PC-9 (cell line): Measurements from ENCODE around the gene SNX14. TPM values are rescaled to one million over a fixed set of nuclear protein-coding genes. Genes with fewer than 3 reads are reported as not detected.
A peak's percentile ranks its signal among the peaks of the same experiment; 100 is the strongest.

Source experiments
- BruUV-seq: library from RNA; stranded (reverse); fragments of 400-500 nt; replicated peaks from 2 replicates; lab custom pipeline; 2021; lab: Mats Ljungman, UMichigan
- CTCF ChIA-PET: fragments of 300-600 bp; sonication (Branson Sonifier 250); formaldehyde crosslinking; loops from one replicate; lab custom pipeline; 2022; ENCODE audit warnings: antibody characterized with exemption; lab: Charles Lee
- POLR2A ChIA-PET: fragments of 300-600 bp; sonication (Branson Sonifier 250); formaldehyde crosslinking; loops from one replicate; lab custom pipeline; 2022; ENCODE audit warnings: antibody characterized with exemption; ENCODE audit not compliant: unreplicated experiment; lab: Charles Lee
- DNase-seq, 2 experiments: peaks; one replicate each; pipeline versions ENCODE4 v3.0.0 to v3.0.0-alpha.2; 2015 to 2022; ENCODE audit warnings: mixed read lengths in 1 of 2
- H2AFZ ChIP-seq: fragments of 200-600 bp; sonication (generic); 2 replicates; pipeline ENCODE4 v1.8.1; 2017; ENCODE audit warnings: antibody characterized with exemption
- H3F3A ChIP-seq: fragments of 200-600 bp; sonication (generic); 2 replicates; pipeline ENCODE4 v1.8.1; 2017; ENCODE audit warnings: antibody characterized with exemption, mild to moderate bottlenecking, low read depth; ENCODE audit not compliant: insufficient read depth
- H3K27ac ChIP-seq: fragments of 200-600 bp; sonication (generic); 2 replicates; pipeline ENCODE4 v1.6.1; 2016; ENCODE audit warnings: mixed run types
- H3K27me3 ChIP-seq: fragments of 200-600 bp; sonication (generic); 2 replicates; pipeline ENCODE4 v1.6.1; 2016; ENCODE audit warnings: low read depth, mixed run types; ENCODE audit not compliant: insufficient read depth
- H3K36me3 ChIP-seq: fragments of 200-600 bp; sonication (generic); 2 replicates; pipeline ENCODE4 v1.6.1; 2016; ENCODE audit warnings: low read depth, mixed run types
- H3K4me1 ChIP-seq: fragments of 200-600 bp; sonication (generic); replicated peaks from 2 replicates; pipeline ENCODE4 v1.6.1; 2016; ENCODE audit warnings: mixed run types; ENCODE audit not compliant: insufficient read depth
- H3K4me2 ChIP-seq: fragments of 200-600 bp; sonication (generic); 2 replicates; pipeline ENCODE4 v1.6.1; 2017; ENCODE audit warnings: mixed run types
- H3K4me3 ChIP-seq: fragments of 200-600 bp; sonication (generic); 2 replicates; pipeline ENCODE4 v1.6.1; 2016; ENCODE audit warnings: mixed run types
- H3K79me2 ChIP-seq: fragments of 200-600 bp; sonication (generic); 2 replicates; pipeline ENCODE4 v1.6.1; 2017; ENCODE audit warnings: low read depth, mixed run types
- H3K9me2 ChIP-seq: fragments of 200-600 bp; sonication (generic); 2 replicates; pipeline ENCODE4 v1.8.1; 2017; ENCODE audit warnings: mild to moderate bottlenecking; ENCODE audit not compliant: insufficient read depth
- H3K9me3 ChIP-seq: fragments of 200-600 bp; sonication (generic); 2 replicates; pipeline ENCODE4 v1.8.1; 2016; ENCODE audit warnings: low read depth; ENCODE audit not compliant: insufficient read depth
- H4K20me1 ChIP-seq: fragments of 200-600 bp; sonication (generic); 2 replicates; pipeline ENCODE4 v1.8.1; 2017; ENCODE audit not compliant: insufficient read depth
- EZH2 ChIP-seq: fragments of 200-600 bp; sonication (generic); IDR thresholded peaks from 2 replicates; pipeline ENCODE4 v1.8.0; 2017; ENCODE audit warnings: antibody characterized with exemption, low read depth
- intact Hi-C: fragments of 100-400 bp; cut with micrococcal nuclease; formaldehyde crosslinking; loops from one replicate; pipeline ENCODE4 v1.10.0; 2022; ENCODE audit not compliant: unreplicated experiment
- total RNA-seq: library from RNA; stranded (reverse); gene quantifications from 2 replicates; pipeline ENCODE4 v1.2.3, GENCODE V29; 2021
- TF ChIP-seq, protein P1 (sequence below): fragments of 200-600 bp; sonication (generic); conservative IDR thresholded peaks from 2 replicates; pipeline ENCODE4 v1.6.1; 2017; ENCODE audit warnings: mixed run types, antibody characterized with exemption, mild to moderate bottlenecking, moderate library complexity

Gene SNX14
- total RNA-seq, 1 experiment from 2014 or later = 99.1 TPM

GRCh38 chr6:85460921-85461797, 132.5 kb downstream of the SNX14 start:
- TF ChIP-seq EZH2 = no peak
- TF ChIP-seq, protein P1, sequence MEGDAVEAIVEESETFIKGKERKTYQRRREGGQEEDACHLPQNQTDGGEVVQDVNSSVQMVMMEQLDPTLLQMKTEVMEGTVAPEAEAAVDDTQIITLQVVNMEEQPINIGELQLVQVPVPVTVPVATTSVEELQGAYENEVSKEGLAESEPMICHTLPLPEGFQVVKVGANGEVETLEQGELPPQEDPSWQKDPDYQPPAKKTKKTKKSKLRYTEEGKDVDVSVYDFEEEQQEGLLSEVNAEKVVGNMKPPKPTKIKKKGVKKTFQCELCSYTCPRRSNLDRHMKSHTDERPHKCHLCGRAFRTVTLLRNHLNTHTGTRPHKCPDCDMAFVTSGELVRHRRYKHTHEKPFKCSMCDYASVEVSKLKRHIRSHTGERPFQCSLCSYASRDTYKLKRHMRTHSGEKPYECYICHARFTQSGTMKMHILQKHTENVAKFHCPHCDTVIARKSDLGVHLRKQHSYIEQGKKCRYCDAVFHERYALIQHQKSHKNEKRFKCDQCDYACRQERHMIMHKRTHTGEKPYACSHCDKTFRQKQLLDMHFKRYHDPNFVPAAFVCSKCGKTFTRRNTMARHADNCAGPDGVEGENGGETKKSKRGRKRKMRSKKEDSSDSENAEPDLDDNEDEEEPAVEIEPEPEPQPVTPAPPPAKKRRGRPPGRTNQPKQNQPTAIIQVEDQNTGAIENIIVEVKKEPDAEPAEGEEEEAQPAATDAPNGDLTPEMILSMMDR = no peak
- H4K20me1 ChIP-seq = no peaks in the 10 kb centered on the region
- H3K4me3 ChIP-seq = no peak overlapping the region
- peaks cover 83% of the 10 kb centered on the region for H3F3A ChIP-seq
- CTCF ChIA-PET = no interaction called here
- H3K9me3 ChIP-seq = no peaks in the 10 kb centered on the region
- H3K79me2 ChIP-seq = peaks cover 65% of the 10 kb centered on the region
- POLR2A ChIA-PET = interaction anchor here (0.6 to 1.2 kb wide), 2 partner anchors 11 to 34 kb away, joined by 3 to 4 read pairs; no protein-coding TSS in a partner anchor
- H3K4me2 ChIP-seq = peak overlapping the region; percentile 98
- H3K36me3 ChIP-seq = peaks cover 3% of the 10 kb centered on the region
- peak overlapping the region; percentile 98 for H3K27ac ChIP-seq
- DNase-seq = peak; percentile 19 to 86
- no peak overlapping the region for H2AFZ ChIP-seq
- peaks cover 100% of the 10 kb centered on the region for H3K4me1 ChIP-seq
- H3K27me3 ChIP-seq = no peaks in the 10 kb centered on the region
- intact Hi-C loops = no loop called here
- BruUV-seq = no TSS peak
- H3K9me2 ChIP-seq = no peaks in the 10 kb centered on the region

GRCh38 chr6:85460154-85460920, 133.3 kb downstream of the SNX14 start:
- no TSS peak for BruUV-seq
- Histone ChIP-seq H3K27ac (peak overlapping the region; percentile 98), H3K27me3 (no peaks in the 10 kb centered on the region), H4K20me1 (no peaks in the 10 kb centered on the region), H3K9me2 (no peaks in the 10 kb centered on the region), H2AFZ (no peak overlapping the region), H3K4me2 (peak overlapping the region; percentile 98), H3K9me3 (no peaks in the 10 kb centered on the region), H3K36me3 (peaks cover 8% of the 10 kb centered on the region), H3K4me3 (no peak overlapping the region), H3K79me2 (peaks cover 66% of the 10 kb centered on the region), H3F3A (peaks cover 76% of the 10 kb centered on the region), H3K4me1 (peaks cover 100% of the 10 kb centered on the region)
- DNase-seq = no peak
- intact Hi-C loops = no loop called here
- no peak for TF ChIP-seq EZH2
- TF ChIP-seq, protein P1 = no peak
- ChIA-PET POLR2A (interaction anchor here (0.6 to 1.2 kb wide), 3 partner anchors 10 to 34 kb away, joined by 3 to 4 read pairs (median 3); no protein-coding TSS in a partner anchor), CTCF (interaction anchor here (0.6 kb wide), 1 partner anchor 328 kb away, joined by 3 read pairs; no protein-coding TSS in a partner anchor)
